ENCODE measurements around the gene CCDC191.

Gene CCDC191

GRCh38 chr3:113966172-113966571 is 90.2 kb downstream of the CCDC191 start:
- DNase-seq (ENCODE audit: low spot score), result no peak

- no peak for DNase-seq (ENCODE audit: low spot score)
Measured at GRCh38 chr3:113963879-113964278, 92.4 kb downstream of the CCDC191 start.

DNA sequence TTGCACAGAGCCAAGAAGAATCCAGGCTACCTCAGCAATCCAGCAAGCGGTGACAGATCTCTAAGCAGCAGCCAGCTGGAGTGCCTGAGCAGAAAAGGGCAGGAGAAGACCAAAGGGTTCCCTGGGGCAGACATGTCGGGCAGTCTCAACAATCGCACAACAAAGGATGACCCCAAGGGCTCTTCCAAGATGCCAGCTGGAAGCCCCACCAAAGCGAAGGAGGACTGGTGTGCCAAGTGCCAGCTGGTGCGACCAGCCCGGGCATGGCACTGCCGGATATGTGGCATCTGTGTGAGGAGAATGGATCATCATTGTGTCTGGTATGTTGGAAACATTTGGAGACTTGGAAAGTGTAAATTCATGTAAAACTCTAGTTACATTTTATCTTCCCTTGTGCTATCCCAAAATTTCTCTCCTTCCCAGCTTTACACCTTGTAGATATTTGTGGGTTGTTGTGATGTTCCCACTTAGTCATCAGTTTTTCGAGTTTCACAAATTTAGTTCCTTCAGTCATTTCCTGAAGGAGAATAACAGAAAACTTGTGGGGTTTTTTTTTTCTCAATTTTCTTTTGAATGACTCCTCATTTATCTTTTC is 102.1 kb downstream of the CCDC191 start:
- DNase-seq (ENCODE audit: low spot score), result no peak

- DNase-seq (ENCODE audit: low spot score), result no peak
Measured at GRCh38 chr3:113953677-113954076, 102.6 kb downstream of the CCDC191 start.

DNA sequence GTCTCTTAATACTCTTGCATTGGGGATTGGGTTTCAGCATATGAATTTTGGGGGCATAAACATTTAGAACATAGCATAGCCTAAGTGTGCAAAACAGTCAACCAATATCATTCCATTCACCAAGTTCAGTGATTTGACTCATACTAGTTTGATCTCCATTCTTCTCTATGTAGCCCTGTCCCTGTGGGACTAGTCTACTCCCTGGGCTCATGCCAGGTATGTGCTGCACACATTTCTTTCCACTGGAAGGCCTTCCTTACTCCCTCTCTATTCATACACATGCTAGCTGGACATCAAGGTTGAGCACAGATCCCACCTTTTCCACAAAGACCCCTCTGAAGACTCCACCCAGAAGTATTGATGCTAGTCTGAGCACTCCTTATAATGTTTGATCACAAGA is 103.4 kb downstream of the CCDC191 start:
- DNase-seq (ENCODE audit: low spot score), result no peak

- DNase-seq (ENCODE audit: low spot score), result peak; percentile 75
Measured at GRCh38 chr3:113948015-113948917, 108.1 kb downstream of the CCDC191 start.

- DNase-seq (ENCODE audit: low spot score), result peak; percentile 85
Measured at GRCh38 chr3:113947372-113948014, 108.8 kb downstream of the CCDC191 start, which contains the start of gene ZDHHC23. Gene ZDHHC23 (plus strand): TSS chr3:113948013. CDS start chr3:113948803, 790 bp downstream.

DNA sequence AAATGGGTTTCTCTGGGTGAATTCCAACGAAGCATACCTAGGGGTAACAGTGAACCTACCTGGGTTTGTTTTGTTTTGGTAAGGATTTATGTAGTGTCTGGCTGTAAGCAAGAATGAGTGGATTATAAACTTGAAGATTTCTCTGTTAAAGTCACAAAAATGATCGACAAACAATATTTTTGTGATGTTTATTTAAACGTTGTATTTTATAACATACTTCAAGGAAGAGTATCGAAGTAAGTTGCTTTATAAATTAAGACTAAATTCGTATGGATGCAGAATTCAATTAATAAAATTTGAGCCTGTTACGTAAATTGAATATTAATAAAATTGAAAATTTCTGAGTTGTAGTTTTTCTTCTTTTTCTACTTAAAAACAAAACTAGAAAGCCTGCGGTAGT is 109.5 kb downstream of the CCDC191 start:
- no peak for DNase-seq (ENCODE audit: low spot score)

DNA sequence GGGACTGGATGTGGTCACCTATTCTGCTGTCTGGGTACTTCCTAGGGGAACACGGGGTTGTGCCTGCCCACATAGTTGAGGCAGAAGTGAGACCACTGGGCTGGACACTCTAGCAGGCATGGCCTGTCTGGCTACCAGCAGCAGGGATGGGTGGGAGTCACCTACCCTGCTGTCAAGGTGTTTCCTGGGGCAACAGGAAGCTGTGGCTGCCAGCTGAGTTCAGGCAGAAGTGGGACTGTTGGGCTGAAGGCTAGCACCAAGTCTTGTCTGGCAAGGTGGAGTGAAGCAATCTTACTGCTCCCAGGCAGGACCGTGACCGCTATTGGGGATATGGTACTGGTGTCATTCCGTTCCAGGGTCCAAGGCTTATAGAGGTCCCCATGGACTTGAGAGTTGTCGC is 128.8 kb downstream of the CCDC191 start:
- DNase-seq (ENCODE audit: low spot score), result no peak

- DNase-seq (ENCODE audit: low spot score), result no peak
Measured at GRCh38 chr3:113914646-113915045, 141.7 kb downstream of the CCDC191 start.
